C4-2B (cell line): ENCODE measurements around the gene SNTA1.

Source experiments
- ZFX ChIP-seq: fragments of 450-650 bp; IDR thresholded peaks from 2 replicates; pipeline ENCODE4 v1.6.1; 2017
- TF ChIP-seq, protein P1 (sequence below): fragments of 450-650 bp; conservative IDR thresholded peaks from 2 replicates; pipeline ENCODE4 v1.5.1; 2017; ENCODE audit warnings: mild to moderate bottlenecking

DNA sequence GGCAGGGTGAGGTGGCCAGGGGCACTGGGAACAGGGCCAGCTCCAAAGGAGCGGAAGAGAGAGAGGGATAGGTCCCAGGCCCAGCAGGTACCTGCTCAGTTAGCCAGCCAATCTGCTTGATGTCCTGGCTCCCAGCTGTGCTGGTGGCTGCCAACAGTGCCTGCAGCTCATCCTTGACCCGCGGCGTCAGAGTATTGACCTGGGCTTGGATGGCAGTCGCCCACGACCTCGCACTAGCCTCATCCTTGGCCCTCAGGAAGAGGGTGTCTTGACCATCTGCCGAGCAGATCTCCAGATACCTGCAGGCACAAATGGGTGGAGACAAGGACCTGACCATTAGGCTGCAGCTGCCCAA lies 31.1 kb downstream of the SNTA1 start:
- TF ChIP-seq, protein P1, sequence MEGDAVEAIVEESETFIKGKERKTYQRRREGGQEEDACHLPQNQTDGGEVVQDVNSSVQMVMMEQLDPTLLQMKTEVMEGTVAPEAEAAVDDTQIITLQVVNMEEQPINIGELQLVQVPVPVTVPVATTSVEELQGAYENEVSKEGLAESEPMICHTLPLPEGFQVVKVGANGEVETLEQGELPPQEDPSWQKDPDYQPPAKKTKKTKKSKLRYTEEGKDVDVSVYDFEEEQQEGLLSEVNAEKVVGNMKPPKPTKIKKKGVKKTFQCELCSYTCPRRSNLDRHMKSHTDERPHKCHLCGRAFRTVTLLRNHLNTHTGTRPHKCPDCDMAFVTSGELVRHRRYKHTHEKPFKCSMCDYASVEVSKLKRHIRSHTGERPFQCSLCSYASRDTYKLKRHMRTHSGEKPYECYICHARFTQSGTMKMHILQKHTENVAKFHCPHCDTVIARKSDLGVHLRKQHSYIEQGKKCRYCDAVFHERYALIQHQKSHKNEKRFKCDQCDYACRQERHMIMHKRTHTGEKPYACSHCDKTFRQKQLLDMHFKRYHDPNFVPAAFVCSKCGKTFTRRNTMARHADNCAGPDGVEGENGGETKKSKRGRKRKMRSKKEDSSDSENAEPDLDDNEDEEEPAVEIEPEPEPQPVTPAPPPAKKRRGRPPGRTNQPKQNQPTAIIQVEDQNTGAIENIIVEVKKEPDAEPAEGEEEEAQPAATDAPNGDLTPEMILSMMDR: no peak
- TF ChIP-seq ZFX: no peak
